Epidermal melanocyte (primary cell): ENCODE data around the gene CFAP46.
"Not testable (repeated sequence)": the region's sequence is repeated elsewhere in the genome, so short reads cannot be mapped to it uniquely, and the experiment has no call there.

Experiments
- DNase-seq: peaks from one replicate; pipeline ENCODE4 v3.0.0; 2011; ENCODE audit warnings: low spot score; ENCODE audit not compliant: insufficient read length

The CFAP46 gene

DNA sequence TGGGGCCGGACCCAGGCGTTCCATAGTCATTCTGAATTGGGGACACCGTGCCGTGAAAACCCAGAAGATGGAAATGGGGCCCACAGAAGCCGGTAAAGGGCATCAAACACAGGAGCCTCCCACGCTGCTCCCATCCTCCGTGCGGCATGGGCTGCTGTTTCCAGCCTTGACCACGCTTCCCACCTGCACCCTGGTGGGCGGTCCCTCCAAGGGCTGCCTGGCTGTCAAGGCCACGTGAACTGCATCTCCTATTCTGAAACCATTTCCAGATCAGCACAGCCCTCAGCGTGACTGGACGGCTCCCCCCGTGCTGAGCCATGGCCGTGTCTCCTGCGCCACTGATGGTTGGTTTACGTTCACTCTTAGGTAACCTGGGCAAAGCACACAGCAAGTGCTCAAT lies 14.1 kb downstream of the CFAP46 start:
- DNase-seq: no peak

DNA sequence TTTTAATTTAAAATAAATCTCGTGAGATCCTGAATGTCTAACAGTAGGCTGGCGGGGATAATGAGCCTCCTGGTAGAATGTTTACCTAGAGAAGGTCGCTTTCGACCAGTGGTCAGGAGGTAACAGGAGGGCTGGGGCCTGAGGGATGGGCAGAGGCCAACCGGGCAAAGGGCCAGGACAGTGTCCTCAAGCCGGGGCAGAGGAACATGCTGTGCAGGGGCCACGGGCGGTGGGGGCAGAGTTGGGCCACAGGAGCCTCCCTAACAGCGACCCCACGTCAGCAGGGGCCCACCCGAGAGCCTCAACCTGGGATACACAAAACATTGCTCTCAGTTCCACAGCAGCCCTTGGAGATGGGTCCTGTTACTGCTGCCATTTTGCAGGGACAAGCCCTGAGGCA lies 14.5 kb downstream of the CFAP46 start:
- DNase-seq: no peak

DNA sequence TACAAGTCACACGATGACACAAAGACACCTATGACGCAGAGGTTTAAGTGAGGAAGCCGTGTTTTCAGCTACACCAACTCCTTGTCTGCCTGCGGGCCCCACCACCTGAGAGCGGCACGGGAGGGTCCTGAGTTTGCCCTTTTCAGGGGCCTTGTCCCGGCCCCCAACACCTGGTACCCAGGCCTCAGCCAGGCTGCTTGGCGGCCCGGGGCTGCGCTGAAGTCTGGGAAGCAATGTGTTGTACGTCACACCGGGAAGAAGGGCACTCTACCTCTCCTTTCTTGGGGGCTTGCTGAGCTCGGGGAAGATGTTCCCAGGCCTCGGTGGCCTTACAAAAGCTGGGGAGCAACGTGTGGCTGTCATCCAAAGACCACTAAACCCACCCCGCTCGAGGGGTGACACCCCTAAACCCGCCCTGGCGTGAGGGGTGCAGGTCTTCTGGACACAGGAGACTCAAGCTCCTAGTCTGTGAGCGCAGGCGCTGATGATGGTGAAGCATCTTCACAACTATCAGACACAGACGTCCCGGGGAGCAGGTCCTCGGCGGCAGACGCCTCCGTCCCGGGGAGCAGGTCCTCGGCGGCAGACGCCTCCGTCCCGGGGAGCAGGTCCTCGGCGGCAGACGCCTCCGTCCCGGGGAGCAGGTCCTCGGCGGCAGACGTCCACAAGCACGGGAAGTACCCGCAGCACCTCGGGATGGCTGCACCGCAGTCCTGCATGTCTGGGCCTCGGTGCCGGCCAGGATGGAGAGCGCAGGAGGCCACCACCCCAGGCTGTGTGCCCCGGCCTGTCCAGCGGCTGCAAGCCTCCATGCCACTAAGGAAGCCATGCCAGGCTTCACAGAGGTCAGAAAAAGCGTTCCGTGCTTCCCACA lies 15.4 kb downstream of the CFAP46 start:
- DNase-seq: no peak

DNA sequence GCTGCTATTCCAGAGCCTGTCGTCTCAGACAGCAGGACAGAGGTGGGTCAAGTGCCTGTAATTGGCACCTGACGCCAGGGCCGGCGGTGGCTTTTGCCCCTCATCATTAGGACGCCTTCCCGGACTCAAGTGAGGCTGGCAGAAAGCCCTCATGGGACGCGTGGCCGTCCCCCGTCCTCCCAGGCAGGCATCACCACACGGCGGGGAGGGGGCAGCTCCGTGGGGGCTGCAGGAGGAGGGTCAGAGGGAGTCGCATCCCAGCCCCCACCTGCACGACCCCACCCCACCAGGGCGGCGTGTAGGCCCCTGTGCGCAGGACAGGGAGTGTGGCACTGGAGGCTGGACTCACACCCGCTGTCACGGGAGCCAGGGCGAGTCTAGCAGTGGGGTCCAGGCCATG lies 16.3 kb downstream of the CFAP46 start:
- DNase-seq: no peak

DNA sequence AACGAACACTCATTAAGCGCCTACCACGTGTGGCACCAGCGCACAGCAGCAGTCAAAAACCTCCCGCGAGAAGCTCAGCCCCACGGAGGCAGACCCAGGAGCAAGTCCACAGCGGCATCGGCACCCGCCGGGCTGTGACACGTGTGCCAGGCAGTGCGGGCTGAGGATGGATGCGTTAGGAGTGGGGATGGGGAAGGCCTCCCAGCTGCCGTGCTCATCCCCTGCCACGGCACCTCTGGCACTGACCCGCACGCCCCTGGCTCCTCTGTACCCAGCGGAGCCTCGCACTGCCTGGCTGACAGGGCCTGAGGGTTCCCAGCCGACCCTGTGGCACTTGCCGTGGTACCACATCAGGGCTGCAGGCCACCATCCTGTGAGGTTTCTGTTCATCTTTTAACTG lies 16.8 kb downstream of the CFAP46 start:
- no peak for DNase-seq

DNA sequence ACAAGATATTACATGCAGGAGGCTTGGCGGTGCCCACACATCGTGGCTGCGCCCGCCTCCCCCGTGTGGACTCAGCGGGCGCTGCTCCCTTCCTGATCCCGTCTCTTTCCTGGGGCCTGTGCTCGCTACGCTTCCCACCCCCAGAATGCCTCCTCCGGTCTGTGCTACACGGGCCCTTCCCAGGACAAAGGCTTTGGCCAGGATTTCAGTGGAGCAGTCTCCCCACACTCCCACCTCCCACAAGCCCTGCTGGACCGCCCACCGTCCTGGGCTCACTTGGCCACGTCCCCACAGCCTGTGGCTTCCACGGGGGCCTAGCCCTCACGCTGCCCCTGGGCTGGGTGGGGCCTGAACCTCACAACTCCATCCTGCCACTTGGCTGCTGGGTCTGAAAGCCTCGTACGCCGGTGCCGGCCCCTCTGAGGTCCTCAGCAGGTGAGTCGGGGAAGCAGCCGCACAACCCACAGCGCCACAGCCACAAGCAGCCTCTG lies 17.3 kb downstream of the CFAP46 start:
- no peak for DNase-seq

DNA sequence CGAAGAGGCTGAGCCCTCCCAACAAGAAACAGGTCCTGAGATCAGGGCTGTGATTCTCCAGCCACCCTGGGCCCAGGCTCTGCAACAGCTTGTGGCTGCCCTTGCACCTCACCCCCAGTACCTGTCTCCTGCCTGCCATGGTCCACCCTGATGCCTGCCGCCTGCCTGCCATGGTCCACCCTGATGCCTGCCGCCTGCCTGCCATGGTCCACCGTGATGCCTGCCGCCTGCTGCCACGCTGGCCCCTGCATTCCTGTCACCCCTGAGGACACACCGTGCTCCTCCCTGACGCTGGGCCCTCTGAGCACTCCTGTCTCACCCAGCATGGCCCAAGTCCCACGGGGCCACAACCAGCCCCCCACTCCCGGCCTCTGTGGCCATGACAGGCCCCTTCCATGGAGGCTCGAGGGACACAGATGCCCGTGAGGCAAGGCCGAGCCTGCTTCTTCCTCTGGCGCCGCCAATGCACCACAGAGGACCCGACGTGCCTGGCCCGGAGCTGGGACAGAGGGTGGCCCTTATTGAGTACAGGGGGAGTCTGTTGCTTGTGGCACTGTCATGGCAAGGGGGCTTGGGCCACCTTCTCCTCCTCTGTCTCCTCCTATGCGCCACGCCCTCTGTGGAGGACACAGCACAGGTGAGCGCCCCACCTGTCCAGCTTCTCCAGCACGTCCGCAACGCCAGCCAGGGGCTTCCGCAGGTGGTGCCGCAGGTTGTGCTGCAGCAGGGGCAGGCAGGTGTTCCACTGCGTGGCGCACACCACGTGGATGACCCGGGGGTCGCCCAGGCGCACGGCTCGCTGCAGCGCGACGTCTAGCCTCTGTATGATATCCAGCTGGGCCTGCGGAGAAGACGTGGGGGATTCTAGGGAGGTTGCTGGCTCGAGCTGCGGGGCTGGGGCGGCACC lies 18.1 kb downstream of the CFAP46 start:
- no peak for DNase-seq

DNA sequence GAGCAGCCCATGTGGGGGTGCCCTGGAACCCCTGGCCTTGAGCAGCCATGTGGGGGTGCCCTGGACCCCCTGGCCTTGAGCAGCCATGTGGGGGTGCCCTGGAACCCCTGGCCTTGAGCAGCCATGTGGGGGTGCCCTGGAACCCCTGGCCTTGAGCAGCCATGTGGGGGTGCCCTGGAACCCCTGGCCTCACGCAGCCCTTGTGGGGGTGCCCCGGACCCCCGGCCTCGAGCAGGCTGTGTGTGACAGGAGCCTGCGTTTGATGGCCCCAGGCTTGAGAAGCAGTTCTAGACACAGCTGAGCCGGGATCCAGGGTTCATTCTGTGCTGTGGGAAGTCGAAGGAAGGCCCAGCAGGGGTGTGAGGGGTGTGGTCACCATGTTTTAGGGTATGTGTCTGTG lies 19.0 kb downstream of the CFAP46 start:
- DNase-seq: not testable (repeated sequence)

DNA sequence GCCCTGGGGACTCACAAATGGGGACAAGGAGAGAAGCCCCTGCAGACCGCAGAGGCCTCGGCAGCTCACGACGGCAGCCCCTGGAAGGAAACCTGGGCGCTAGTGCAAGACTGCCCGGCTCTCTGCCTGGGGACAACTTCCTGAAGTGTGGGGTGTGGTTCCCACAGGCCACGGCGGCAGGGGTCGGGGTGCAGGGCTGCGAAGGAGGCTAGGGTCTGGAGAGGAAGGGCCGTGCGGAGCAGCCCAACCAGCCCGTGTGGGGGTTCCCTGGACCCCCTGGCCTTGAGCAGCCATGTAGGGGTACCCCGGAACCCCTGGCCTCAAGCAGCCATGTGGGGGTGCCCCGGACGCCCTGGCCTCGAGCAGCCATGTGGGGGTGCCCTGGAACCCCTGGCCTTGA lies 19.5 kb downstream of the CFAP46 start:
- no peak for DNase-seq

DNA sequence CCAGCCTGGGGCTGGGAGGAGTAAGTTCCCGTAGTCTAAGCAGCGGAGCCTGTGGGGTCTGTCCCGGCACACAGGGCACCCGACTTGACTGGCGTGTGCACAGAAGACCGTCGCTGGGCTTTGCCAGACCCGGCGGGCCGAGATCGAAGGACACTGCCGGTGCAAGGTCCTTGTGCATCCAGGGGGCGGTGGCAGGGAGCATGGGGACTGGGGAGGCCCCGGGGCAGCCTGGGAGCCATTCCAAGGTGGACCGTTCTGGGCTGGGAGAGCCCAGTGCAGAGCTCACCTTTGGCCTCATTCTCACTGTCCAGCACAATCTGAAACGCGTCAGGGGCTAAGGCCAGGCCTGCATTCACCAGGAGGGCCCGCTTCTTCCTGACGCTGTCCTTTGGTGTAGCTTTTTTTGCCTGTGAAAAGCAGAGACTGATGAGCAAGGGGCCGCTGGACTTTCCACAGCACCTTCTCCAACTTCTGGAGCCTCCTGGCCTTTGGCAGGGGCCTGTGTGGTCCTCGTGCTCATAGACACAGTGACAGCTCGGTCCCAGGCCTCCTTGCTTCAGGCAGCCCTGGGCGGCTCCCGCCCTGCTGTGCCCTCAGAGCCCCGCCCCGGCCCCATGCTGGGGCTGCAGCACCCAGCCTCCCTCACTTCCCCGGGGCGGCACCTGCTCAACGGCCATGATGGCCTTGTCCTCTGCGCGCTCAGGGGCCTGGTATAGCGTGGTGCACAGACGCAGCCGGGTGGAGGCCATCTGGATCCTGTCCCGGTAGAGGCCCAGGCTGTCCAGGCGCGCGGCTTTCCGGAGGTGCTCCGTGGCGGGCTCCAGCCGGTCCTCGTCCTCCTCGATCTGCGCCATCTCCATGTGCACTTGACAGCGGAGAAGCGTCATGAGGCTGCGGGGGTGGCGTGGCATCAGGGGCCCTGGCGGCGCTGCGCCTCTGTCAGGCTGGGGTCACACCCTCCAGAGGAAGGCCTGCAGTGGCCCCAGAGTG lies 20.3 kb downstream of the CFAP46 start:
- DNase-seq: no peak

DNA sequence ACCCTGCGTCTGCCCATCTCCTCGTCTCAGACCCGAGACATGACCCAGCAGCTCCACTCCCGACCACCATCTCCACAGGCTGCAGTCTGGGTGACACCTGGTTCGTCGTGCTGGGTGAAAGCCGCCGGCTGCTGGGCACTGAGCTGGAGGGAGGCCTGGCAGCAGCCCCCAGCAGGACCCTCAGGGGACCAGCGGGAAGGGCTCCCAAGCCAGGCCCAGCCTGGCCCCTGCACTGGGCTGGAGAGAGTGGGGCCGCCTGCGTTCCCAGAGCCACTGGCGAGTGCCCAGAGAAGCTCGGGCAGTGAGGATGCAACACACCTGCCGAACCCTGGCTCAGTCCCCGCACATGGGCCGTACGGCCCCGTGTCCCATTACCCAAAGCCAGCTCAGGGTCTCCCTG lies 21.3 kb downstream of the CFAP46 start:
- DNase-seq: no peak

DNA sequence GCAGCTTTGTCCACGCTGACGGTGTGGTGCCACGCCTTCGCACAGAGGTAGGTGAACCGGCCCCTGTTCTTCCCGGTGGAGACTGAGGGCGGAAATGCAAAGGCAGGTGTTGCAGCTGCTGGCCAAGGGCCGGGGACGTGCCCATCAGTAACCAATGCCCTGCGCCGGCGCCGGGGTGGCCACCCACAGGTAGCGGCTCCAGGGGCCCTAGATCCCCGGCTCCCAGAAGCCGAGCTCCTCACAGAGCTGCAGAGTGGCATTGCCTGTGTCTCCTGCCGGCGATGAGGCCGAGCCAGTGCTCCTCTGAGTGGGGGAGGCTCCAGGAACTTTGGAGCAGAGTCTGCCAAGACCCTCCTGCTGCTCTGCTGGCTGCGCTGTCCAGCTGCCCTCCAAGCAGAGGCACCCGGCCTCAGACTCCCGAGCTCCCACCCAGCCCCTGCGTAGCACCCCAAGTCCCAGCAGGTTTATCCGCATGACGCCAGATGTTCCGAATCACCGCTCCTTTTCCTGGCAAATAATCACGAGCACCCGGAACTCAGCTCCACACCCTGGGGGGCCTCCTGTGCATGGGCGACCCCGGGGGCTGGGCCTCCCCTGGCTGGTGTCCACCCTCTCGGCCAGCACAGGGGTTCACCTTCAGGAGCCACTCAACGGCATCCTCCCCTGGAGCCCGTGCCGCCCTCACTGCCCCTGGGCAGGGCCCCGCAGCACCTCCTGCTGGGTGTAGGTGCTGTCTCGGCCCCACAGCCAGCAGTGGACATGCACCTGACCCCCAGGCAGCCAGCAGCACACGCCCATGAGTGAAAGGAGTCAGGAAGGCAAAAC lies 22.1 kb downstream of the CFAP46 start:
- DNase-seq: no peak

DNA sequence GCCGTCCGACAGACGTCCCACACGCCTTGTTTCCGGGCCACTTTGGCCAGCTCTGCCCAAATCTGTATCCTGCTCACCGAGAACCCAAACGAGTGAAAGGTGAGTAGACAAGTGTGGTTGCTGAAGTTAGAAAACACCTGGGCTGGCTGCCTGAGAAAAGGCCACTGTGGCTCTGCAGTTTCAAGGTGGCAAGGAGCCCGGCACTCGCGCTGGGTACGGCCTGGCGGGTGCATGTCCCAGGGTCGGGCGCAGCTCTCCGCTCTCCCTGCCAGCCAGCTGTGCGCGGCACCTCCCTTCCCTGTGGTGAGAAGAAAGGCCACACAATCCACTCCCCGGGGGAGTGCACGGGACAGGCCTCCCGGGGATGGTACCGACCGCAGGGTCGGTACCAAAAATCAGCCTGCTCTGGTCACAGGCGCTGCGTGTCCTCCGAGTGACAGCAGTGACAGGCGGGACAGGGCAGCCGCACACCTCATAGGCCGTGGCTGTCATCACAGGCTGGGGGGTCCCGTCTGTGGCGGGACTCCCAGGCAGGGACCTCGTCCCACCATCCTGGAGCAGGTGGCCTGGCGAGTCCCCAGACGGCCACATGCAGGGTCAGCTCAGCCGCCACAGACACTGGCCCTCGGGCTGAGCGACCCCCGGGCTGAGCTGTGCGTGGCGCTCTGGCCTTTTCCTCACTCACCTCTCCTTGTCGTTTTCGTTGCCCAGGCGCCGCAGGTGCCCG lies 22.8 kb downstream of the CFAP46 start:
- no peak for DNase-seq

DNA sequence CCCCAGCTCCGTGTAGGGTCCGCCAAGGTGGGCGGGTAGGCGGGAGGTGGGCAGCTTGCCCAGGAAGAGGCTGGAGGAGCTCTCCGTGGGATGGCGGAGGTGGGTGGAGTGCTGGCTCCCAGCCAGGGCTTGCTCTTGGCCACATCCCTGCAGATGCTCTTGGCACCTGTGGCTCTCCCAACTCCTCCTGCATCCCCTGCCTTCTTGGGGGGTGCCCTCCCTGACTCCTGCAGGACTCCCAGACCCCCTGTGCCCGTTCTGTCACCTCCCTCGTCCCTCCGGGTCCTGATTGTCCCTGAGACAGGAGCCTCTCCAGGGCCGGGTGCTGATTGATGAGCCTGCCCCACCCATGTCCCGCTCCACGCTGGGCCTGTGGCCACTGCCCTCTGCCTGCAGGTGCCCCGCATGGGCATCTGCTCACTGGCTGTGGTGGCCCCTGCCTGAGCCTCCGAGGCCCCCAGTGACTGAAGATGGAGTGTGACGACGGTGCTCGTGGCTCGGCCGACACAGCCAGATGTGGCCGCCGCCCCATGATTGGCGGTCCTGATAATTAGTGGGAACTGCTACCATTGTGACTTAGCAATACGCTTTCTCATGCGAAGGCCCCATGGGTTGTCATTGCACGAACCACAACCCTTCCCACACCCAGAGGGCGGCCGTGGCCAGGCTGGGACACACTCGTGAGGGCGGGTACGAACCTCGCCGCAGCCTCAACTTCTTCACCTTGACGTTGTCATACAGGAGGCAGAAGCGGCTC lies 23.6 kb downstream of the CFAP46 start:
- no peak for DNase-seq

DNA sequence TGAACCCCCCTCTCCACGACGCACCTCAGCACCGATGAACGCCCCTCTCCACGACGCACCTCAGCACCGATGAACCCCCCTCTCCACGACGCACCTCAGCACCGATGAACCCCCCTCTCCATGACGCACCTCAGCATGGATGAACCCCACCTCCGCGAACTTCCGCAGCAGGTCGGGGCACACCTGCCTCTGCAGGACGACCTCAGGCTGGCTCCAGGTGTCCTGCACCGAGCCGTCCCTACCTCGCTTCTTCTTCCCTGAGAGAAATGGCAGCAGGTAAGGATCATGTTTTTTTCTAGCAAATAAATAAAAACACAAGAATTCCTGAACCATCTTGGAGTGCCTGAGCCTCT lies 24.1 kb downstream of the CFAP46 start:
- DNase-seq: no peak

DNA sequence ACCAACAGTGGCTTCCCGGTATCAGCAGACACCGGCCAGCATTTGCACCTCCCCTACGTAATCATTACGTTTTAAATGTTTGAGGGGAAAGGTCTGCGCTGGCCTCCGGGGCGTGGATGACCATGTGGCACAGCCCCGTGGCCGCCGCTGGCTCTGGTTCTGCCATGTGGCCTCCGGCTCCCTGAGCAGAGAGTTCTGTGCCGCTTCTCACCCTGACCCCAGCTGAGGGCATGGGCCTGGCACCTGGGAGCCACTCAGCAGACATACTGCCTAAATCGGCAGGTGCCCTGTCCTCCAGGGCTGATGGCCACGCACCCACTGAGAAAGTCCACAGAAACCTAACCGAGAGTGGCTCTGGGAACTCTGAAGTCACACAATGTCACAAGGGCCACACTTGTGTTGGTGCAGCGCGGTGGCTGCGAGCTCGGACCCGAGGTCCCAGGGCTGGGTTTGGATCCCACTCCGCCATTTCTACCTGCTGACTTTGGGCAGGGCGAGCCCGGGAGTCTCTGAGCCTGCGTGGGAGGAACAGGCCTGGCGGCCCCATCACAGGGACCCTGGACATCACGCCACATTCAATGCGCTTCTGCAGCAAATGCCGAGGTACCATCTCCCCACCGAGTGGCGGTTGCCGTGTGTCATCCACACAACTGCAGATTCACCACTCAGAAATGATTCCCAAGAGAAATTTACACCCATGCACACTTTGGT lies 25.3 kb downstream of the CFAP46 start:
- DNase-seq: no peak

DNA sequence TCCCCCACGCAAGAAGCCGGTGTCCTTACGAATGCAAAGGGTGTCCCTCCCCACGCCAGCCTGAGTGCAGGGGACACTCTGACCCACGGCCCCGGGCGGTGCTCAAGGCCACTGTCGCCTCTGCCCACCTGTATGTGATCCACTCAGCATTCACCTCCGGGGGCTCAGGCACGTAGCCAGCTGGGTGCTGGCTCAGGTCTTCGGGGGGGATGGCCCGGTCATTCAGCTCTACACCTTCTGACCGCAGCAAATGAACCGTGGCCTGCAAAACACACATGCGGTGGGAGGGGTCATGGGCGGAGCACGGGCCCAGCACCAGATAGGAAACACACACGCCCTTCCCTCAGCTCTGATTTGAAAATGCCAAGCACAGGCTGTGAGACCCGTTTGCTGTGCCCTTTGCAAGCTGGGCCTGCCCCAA lies 25.9 kb downstream of the CFAP46 start:
- no peak for DNase-seq

DNA sequence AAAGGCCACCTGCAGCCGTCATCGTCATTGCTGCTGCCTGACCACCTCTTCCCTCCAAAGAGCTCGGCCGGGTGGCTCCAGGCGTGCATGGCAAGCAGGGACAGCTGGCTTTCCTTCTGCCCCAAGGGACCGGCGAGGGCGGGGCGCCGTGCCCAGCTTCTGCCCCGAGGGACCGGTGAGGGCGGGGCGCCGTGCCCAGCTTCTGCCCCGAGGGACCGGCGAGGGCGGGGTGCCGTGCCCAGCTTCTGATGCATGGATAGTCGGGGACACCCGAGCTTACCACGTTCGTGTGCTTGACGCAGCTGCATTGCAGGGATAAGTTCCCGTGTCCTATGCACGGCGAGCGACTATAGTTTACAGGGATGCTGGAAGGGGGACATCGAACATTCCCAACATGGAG lies 27.0 kb downstream of the CFAP46 start:
- no peak for DNase-seq
